Measurements from ENCODE around the gene LRRC7. TPM values are rescaled to one million over a fixed set of nuclear protein-coding genes. Genes with fewer than 3 reads are reported as not detected.

The LRRC7 gene
- polyA plus RNA-seq, 1 experiment: not detected

DNA sequence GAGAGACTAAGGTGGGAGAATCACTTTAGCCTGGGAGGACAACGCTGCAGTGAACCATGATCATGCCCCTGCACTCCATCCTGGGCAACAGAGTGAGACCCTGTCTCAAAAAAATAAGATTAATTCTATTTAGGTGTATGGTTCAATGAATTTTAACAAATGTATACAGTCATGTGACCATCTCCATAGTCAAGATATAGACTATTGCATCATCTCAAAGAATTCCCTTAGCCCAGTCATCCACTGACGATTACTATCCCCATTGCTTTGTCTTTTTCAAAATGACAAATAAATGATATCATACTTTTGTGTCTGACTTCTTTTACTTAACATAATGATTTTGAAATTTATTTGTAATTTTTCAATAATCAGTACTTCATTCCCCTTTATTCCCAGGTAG is 260.0 kb downstream of the LRRC7 start:
- TF ChIP-seq, protein P1, sequence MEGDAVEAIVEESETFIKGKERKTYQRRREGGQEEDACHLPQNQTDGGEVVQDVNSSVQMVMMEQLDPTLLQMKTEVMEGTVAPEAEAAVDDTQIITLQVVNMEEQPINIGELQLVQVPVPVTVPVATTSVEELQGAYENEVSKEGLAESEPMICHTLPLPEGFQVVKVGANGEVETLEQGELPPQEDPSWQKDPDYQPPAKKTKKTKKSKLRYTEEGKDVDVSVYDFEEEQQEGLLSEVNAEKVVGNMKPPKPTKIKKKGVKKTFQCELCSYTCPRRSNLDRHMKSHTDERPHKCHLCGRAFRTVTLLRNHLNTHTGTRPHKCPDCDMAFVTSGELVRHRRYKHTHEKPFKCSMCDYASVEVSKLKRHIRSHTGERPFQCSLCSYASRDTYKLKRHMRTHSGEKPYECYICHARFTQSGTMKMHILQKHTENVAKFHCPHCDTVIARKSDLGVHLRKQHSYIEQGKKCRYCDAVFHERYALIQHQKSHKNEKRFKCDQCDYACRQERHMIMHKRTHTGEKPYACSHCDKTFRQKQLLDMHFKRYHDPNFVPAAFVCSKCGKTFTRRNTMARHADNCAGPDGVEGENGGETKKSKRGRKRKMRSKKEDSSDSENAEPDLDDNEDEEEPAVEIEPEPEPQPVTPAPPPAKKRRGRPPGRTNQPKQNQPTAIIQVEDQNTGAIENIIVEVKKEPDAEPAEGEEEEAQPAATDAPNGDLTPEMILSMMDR (IDR thresholded peaks at IDR 0.05; ENCODE audit: low read depth, low read length): no peak
- POLR2A ChIA-PET: no interaction called here
- CTCF ChIA-PET: no interaction called here
- no peak for DNase-seq (ENCODE audit: low read depth, low spot score)
- no peak overlapping the region for H3K4me3 ChIP-seq (ENCODE audit: low read depth, low read length)
- no peak overlapping the region for H3K27ac ChIP-seq (ENCODE audit: low read depth, low read length)
- no peaks in the 10 kb centered on the region for H3K27me3 ChIP-seq (ENCODE audit: control insufficient read depth, insufficient read depth, low read length)
- H3K9me3 ChIP-seq (ENCODE audit: control insufficient read depth, insufficient read depth, low read length): no peaks in the 10 kb centered on the region

DNA sequence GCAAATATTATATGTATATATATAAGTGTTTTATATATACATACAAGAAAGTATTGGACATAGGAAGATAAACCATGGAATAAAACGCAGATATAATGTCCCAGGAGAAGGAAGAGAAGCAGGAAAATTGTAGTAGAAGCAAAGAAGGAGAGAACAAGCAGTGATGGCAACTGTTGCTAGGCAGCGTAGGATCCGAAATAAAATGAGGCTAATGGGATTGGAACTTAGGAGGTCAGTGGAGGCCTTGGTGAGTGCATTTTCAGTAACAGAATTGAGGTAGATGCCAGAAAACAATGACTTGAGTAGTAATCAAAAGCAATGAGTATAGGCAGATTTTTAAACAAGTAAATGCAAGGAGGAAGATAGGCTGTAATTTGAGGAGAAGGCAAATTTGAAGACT is 265.8 kb downstream of the LRRC7 start:
- ChIA-PET POLR2A (no interaction called here), CTCF (no interaction called here)
- Histone ChIP-seq H3K27me3 (ENCODE audit: control insufficient read depth, insufficient read depth, low read length) (no peaks in the 10 kb centered on the region), H3K4me3 (ENCODE audit: low read depth, low read length) (no peak overlapping the region), H3K27ac (ENCODE audit: low read depth, low read length) (no peak overlapping the region), H3K9me3 (ENCODE audit: control insufficient read depth, insufficient read depth, low read length) (no peaks in the 10 kb centered on the region)
- TF ChIP-seq, protein P1 (IDR thresholded peaks at IDR 0.05; ENCODE audit: low read depth, low read length): no peak
- DNase-seq (ENCODE audit: low read depth, low spot score): no peak

DNA sequence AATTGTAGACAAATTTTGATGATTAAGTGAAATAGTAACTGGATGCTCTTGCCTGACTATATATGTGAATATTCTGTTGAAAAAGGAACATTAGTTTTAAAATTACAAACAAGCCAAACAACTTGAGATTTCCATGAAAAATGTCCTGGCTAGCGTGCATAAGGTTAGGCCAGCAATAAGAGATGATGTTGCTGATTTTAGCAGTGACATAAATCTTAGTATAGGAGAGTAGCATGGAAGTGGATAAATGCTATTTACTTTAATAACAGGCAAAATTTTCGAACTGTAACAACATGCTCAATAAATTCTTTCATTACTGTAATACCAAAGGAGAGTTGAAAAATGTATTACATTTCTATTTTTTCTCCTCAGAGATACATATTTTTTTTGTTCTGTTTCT is 266.6 kb downstream of the LRRC7 start:
- TF ChIP-seq, protein P1 (IDR thresholded peaks at IDR 0.05; ENCODE audit: low read depth, low read length): no peak
- DNase-seq (ENCODE audit: low read depth, low spot score): no peak
- ChIA-PET POLR2A (no interaction called here), CTCF (no interaction called here)
- Histone ChIP-seq H3K4me3 (ENCODE audit: low read depth, low read length) (no peak overlapping the region), H3K27ac (ENCODE audit: low read depth, low read length) (no peak overlapping the region), H3K27me3 (ENCODE audit: control insufficient read depth, insufficient read depth, low read length) (no peaks in the 10 kb centered on the region), H3K9me3 (ENCODE audit: control insufficient read depth, insufficient read depth, low read length) (no peaks in the 10 kb centered on the region)

DNA sequence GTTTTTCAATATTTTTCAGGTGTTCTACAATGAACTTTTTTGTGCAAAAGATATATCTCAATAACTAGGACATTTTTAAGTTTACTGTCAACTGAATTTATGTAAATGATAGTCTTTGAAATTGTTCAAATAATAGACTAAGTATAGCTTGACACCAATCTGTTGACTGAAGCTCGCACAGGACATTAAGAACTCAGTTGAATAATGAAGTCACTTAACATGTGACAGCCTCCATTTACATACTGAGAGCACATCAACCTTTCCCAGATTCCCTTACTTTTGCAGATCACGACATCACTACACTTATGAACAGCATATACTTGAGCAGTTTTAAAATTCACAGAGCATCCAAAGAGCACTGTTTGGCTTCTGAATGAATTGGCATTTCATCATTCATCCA is 268.2 kb downstream of the LRRC7 start:
- no peaks in the 10 kb centered on the region for H3K9me3 ChIP-seq (ENCODE audit: control insufficient read depth, insufficient read depth, low read length)
- no peak overlapping the region for H3K4me3 ChIP-seq (ENCODE audit: low read depth, low read length)
- ChIA-PET CTCF (no interaction called here), POLR2A (no interaction called here)
- H3K27ac ChIP-seq (ENCODE audit: low read depth, low read length): no peak overlapping the region
- TF ChIP-seq, protein P1 (IDR thresholded peaks at IDR 0.05; ENCODE audit: low read depth, low read length): no peak
- H3K27me3 ChIP-seq (ENCODE audit: control insufficient read depth, insufficient read depth, low read length): no peaks in the 10 kb centered on the region
- no peak for DNase-seq (ENCODE audit: low read depth, low spot score)

DNA sequence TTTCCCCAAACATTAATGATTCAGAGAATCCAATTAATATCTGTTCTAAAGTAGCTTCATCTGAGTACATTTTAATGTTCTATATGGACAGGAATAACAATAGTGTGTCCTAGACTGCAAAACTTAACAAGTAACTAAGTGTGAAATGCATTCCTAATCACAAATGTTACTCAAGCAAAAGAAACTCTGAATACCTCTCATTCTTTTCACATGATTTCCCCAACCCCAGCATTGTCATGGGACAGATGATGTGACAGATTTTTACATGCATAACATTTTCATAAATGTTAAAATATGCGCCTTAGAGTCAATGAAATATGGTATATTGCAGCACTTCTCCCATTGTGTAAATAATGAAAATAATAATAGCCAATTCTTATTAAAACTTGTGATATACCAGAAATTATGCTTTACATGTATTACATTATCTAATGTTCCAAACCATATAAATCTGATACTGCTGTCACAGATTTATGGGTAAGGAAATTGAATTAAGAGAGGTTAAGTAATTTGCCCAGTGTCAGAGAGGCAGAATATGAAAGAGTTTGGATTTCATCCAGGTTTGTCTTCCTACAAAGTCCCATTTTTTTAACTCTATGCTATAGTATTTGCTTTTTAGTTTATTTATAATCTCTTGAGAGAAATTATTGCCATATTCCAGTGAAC is 269.4 kb downstream of the LRRC7 start:
- no peaks in the 10 kb centered on the region for H3K27me3 ChIP-seq (ENCODE audit: control insufficient read depth, insufficient read depth, low read length)
- POLR2A ChIA-PET: no interaction called here
- no peak for DNase-seq (ENCODE audit: low read depth, low spot score)
- TF ChIP-seq, protein P1 (IDR thresholded peaks at IDR 0.05; ENCODE audit: low read depth, low read length): no peak
- no peak overlapping the region for H3K4me3 ChIP-seq (ENCODE audit: low read depth, low read length)
- H3K9me3 ChIP-seq (ENCODE audit: control insufficient read depth, insufficient read depth, low read length): no peaks in the 10 kb centered on the region
- no peak overlapping the region for H3K27ac ChIP-seq (ENCODE audit: low read depth, low read length)
- CTCF ChIA-PET: no interaction called here

Data from AG04450 (cell line).